GM18508 (cell line): Measurements from ENCODE around the gene AICDA.

ENCODE experiments used
- ATAC-seq: cut with Tn5 transposase; IDR thresholded peaks from one replicate; pipeline ENCODE4 v1.9.1; 2021; ENCODE audit warnings: moderate number of reproducible peaks; ENCODE audit not compliant: insufficient read depth, unreplicated experiment

The AICDA gene

GRCh38 chr12:8561011-8561410, 51.6 kb downstream of the AICDA start:
- no peak for ATAC-seq

GRCh38 chr12:8559676-8560075, 53.0 kb downstream of the AICDA start:
- ATAC-seq: no peak

- no peak for ATAC-seq
Observed at GRCh38 chr12:8556531-8557097, 56.0 kb downstream of the AICDA start.

- ATAC-seq: no peak
Observed at GRCh38 chr12:8554451-8555195, 58.0 kb downstream of the AICDA start.

GRCh38 chr12:8553088-8553627, 59.5 kb downstream of the AICDA start:
- no peak for ATAC-seq
